ENCODE measurements around the gene PDE1C.
"Not testable (repeated sequence)": the region's sequence is repeated elsewhere in the genome, so short reads cannot be mapped to it uniquely, and the experiment has no call there.

The PDE1C gene

GRCh38 chr7:32042900-32043299, 27.3 kb downstream of the PDE1C start:
- no peak for DNase-seq

- no peak for DNase-seq
These were observed 31.0 kb downstream of the PDE1C start for GRCh38 chr7:32039000-32039756.

- DNase-seq: no peak
These were observed 32.5 kb downstream of the PDE1C start for GRCh38 chr7:32037650-32038198.

DNA sequence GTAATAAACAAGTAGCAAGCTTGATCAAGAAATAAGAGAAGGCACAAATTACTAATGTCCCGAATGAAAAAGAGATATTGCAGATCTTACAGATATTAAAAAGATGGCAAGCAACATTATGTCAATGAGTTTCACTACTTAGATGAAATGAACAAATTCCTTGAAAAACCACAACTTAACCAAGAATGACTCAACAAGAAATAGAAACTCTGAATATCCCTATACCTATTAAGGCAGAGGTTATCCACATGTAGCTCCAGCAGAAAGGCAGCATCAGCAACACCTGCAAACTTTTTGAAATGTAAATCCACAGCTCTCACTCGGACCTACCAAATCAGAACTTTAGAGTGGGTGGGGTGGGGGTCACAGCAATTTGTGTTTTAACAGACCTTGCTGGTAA, 33.6 kb downstream of the PDE1C start:
- no peak for DNase-seq

GRCh38 chr7:32034052-32034451, 36.2 kb downstream of the PDE1C start:
- no peak for DNase-seq

DNA sequence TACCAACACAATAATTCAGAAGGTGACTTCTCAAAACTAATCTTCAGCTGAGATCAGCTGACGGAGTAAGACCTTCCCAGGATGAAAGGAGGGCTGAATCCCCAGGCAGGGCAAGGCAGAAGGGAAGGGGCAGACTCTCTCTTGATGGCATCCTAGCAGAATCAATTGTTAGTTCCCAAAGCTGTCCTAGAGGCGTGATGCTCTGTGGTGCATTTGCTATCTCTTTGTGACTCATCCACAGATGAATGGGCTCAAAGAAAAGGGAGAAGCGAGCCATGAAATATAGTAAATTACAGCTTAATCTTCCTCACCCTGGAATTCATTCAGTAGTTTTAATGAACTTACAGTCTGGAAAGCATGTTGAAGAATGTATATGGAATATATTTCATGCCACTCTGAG, 37.2 kb downstream of the PDE1C start:
- DNase-seq: no peak

GRCh38 chr7:32032211-32032610, 38.0 kb downstream of the PDE1C start:
- DNase-seq: no peak

GRCh38 chr7:32030904-32031692, 39.1 kb downstream of the PDE1C start:
- DNase-seq: no peak

- no peak for DNase-seq
These were observed 44.2 kb downstream of the PDE1C start for GRCh38 chr7:32026083-32026425.

DNA sequence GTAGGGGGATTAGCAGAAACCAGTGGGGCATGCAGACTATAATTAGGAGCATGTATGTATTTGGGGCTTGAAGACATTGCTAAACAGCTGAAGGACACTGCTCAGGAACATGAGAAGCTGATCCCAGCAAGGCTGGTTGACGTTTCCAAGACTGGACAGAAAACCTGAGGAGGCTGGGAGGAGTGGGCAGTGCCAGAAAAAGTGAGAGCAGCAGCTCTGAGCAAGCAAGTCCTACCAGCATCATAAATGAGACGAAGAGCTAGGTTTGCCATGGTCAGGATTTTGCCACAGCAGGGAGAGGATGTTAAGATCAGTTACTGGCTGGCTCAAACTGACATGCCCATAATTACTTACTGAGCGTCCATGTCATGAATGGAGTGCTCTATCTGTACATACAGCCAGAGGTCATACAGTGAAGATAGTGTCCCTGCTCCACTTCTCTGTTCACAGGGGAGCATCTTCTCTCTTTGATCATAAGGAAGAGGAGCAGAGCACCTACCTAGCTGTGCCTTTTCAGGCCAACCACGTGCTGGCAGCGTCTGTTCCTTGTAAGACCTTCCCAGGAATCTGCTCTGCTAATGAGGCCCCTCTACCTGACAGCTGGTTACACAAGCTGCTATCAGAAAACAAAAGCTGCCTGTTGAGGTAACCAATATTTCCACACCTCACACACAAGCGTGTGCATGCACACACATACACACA, 44.7 kb downstream of the PDE1C start:
- no peak for DNase-seq

DNA sequence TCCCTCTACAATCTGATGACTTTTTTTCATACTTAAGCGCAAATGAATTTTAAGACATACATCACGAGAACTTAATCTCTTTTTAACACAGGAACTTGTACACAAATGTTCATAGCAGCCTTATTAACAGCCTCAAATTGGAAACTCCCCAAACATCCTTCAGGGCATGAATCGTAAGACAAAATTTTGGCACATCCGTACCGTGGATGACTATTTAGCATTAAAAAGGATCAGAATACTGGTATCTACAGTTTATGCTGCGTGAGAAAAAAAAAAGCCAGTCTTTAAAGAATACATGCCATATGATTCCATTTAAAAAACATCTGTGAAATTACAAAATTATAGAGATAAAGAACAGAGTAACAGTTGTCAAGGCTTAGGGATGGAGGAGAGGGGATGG, 46.8 kb downstream of the PDE1C start:
- no peak for DNase-seq

DNA sequence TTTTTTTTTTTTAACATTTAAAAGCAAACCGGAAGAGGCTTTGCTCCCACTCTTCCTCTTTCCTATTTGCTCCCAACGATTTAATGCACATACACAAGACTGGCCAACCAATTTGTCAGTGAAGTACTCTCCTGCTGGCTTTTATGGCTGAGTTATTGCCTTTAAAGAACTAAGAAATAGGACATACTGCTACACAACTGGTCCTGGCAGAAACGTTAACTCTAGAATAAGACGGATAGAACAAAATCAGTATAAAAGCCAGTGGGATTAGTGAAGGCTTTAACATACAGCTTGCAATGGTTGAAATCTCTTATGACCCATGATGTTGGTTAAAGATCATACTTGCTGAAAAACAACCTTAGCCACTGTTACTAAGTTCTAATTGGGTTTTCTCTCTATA, 47.2 kb downstream of the PDE1C start:
- DNase-seq: no peak

DNA sequence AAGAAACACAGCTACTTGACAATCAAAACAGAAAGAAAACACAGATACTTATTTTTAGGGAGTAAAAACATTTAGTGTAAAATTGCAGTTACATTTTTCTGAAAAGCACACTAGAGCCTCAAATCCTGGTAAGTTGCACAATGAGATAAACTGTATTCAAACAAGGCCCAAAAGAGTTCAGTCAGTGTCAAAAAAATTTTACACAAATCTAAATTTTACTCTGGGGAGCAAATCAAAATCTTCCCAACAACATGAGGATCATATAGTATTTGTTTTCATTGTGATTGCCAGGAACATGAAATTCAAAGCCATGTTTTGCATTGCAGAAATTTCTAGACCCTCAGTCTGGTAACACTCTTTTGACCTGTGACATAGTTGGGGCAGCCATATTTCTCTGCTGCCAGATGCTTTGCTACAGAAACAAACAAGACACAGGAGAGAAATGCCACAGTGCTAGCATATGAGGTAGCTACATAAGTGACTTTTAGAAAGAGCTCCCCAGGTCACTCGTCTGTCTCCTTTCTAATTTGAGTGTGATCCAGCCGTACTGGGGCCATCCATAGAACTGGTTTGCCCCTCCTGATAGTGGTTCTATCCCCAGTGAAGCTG, 49.6 kb downstream of the PDE1C start:
- DNase-seq: no peak

- DNase-seq: no peak
These were observed 51.2 kb downstream of the PDE1C start for GRCh38 chr7:32018845-32019578.

DNA sequence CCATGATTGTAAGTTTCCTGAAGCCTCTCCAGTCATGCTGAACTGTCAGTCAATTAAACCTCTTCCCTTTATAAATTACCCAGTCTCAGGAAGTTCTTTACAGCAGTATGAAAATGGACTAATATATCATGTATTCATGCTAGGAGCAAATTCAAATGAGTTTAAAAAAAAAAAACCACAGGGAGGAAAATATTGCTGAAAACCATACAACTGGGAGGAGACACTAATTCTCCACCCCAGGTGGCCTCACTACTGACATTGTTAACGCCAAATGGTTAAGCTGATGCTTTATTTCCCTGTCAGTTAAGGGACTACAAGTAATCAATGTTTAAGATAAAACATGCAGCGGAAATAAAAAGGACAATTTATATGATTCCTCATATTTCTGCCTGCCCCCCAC, 55.1 kb downstream of the PDE1C start:
- no peak for DNase-seq

- DNase-seq: not testable (repeated sequence)
These were observed 56.7 kb downstream of the PDE1C start for GRCh38 chr7:32013471-32013870.

- DNase-seq: no peak
These were observed 64.6 kb downstream of the PDE1C start for GRCh38 chr7:32005577-32005976.

- no peak for DNase-seq
These were observed 68.3 kb downstream of the PDE1C start for GRCh38 chr7:32001948-32002347.

DNA sequence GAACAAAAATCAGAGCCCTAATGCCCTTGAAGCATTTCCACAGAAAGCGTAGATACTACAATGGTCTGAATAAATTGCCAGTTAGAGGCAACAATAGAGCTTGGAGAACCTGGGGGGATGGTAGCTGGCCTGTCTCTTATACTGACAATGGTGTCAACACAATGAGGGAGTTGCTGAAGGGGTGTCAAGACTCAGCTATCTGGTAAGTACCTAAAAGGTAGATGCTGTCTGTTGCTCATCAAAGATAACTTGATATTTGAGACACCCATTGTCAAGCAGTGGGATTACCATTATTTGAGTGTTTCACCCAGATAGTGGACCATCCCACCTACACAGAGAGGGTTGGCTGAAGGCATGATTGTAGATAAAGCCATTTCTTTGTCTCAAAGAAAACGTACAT, 72.8 kb downstream of the PDE1C start:
- no peak for DNase-seq

DNA sequence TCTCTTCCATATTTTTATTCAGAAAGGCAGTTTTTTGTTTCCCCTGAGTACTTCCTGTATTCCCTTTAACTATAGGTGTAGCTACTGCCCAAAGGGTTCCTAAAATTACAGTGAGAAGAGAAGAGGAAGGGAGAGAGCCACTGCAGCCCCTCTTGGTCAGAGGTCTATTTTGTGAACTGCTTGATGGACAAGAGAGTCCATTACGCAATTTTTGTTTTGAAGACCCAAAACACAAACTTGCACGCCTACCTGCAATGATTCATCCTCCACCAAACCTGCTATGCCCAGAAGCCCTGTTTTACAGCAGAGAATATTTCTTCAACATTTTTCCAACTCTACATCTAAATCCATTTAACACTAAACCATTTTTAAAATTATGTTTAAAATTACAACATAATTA, 75.1 kb downstream of the PDE1C start:
- DNase-seq: no peak

DNA sequence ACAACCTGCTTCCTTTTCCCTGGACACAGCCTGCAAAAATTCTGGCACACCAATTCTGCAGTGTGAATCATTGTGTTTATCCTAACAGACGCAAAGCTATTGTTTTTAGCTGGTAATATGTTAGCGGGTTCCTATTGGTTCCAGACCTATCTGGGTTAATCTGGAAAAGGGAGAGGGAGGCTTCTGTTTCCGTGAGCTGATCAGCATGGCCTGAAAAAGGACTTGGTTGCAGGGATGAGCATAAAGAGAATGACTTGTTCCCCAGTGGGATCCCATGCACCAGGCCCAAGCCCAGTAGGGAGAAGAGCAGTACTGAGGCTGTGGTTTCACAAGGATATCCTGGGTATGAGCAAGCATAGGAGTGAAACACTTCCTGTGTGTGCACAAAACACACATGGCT, 78.4 kb downstream of the PDE1C start:
- DNase-seq: no peak

DNA sequence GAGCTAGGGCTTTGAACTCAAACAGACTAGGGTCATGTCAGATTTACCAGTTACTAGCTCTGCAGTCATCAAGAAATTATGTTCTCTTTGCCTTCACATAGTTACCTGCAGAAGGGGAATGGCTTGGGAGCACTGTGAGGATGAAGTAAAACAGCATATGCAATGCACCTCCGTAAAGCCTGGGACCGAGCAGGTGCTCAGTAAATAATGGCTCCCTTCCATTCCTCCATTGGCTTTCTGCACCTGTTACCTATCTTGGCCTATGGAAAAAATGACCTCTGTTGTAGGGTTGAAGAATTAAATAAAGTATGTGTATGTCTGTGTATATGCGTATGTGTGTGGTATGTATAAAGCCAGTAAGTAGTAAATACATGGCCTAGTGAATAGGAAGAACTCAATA, 78.8 kb downstream of the PDE1C start:
- DNase-seq: no peak

Measured in stimulated activated CD4-positive, alpha-beta T cell treated with anti-CD3 and anti-CD28 coated beads, Interleukin-2, amount 100 ng/mL, for 48 hours (primary cell).